A673 (cell line): ENCODE measurements around the gene TXNDC12.

Experiments
- EZH2 ChIP-seq: fragments of 200-600 bp; sonication (generic); IDR thresholded peaks from 2 replicates; pipeline ENCODE4 v1.6.1; 2017; ENCODE audit warnings: borderline replicate concordance, low read depth, mild to moderate bottlenecking, mixed read lengths, antibody characterized with exemption, low read length; ENCODE audit not compliant: poor library complexity, severe bottlenecking
- TF ChIP-seq, protein P1 (sequence below): fragments of 300-800, 200-600 bp; sonication (generic); conservative IDR thresholded peaks from 2 replicates; pipeline ENCODE4 v1.5.1; 2017; ENCODE audit warnings: low read depth, mild to moderate bottlenecking, antibody characterized with exemption, low read length, moderate library complexity, mixed read lengths

- TF ChIP-seq, protein P1, sequence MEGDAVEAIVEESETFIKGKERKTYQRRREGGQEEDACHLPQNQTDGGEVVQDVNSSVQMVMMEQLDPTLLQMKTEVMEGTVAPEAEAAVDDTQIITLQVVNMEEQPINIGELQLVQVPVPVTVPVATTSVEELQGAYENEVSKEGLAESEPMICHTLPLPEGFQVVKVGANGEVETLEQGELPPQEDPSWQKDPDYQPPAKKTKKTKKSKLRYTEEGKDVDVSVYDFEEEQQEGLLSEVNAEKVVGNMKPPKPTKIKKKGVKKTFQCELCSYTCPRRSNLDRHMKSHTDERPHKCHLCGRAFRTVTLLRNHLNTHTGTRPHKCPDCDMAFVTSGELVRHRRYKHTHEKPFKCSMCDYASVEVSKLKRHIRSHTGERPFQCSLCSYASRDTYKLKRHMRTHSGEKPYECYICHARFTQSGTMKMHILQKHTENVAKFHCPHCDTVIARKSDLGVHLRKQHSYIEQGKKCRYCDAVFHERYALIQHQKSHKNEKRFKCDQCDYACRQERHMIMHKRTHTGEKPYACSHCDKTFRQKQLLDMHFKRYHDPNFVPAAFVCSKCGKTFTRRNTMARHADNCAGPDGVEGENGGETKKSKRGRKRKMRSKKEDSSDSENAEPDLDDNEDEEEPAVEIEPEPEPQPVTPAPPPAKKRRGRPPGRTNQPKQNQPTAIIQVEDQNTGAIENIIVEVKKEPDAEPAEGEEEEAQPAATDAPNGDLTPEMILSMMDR, result no peak
- TF ChIP-seq EZH2, result no peak
Measured at GRCh38 chr1:51976846-51977602, 78.0 kb downstream of the TXNDC12 start.
